Trophoblast cell (in vitro differentiated cells and primary cell): ENCODE results near the gene UVRAG.
A peak's percentile ranks its signal among the peaks of the same experiment; 100 is the strongest.

Experiments used
- DNase-seq, 2 donors: peaks; one replicate each; pipeline ENCODE4 v3.0.0-alpha.2; 2016
- H2AFZ ChIP-seq: 2 replicates; pipeline ENCODE4 v1.6.1; 2013; ENCODE audit warnings: low read length, moderate library complexity, mild to moderate bottlenecking; ENCODE audit not compliant: insufficient read depth, poor library complexity
- H2AK5ac ChIP-seq: 2 replicates; pipeline ENCODE4 v1.6.1; 2013; ENCODE audit warnings: mild to moderate bottlenecking, low read length
- H2BK120ac ChIP-seq: 2 replicates; pipeline ENCODE4 v1.6.1; 2013; ENCODE audit warnings: low read length, mild to moderate bottlenecking, moderate library complexity; ENCODE audit not compliant: insufficient read depth, poor library complexity
- H2BK12ac ChIP-seq: 2 replicates; pipeline ENCODE4 v1.6.1; 2013; ENCODE audit warnings: mild to moderate bottlenecking, low read length, moderate library complexity
- H2BK5ac ChIP-seq: 2 replicates; pipeline ENCODE4 v1.6.1; 2013; ENCODE audit warnings: low read length, low read depth, moderate library complexity, mild to moderate bottlenecking; ENCODE audit not compliant: poor library complexity
- H3K14ac ChIP-seq: 2 replicates; pipeline ENCODE4 v1.6.1; 2013; ENCODE audit warnings: mild to moderate bottlenecking, low read length
- H3K18ac ChIP-seq: 2 replicates; pipeline ENCODE4 v1.6.1; 2013; ENCODE audit warnings: mild to moderate bottlenecking, low read length
- H3K23ac ChIP-seq: 2 replicates; pipeline ENCODE4 v1.6.1; 2013; ENCODE audit warnings: low read length
- H3K27ac ChIP-seq: 2 replicates; pipeline ENCODE4 v1.5.1; 2013; ENCODE audit warnings: low read depth, mild to moderate bottlenecking, inconsistent platforms, low read length, moderate library complexity
- H3K27me3 ChIP-seq: 2 replicates; pipeline ENCODE4 v1.6.1; 2013; ENCODE audit warnings: inconsistent platforms, mild to moderate bottlenecking, low read length, moderate library complexity; ENCODE audit not compliant: insufficient read depth
- H3K36me3 ChIP-seq, 2 experiments: 1 replicate in 1 of 2; 2 replicates in 1 of 2; pipeline ENCODE4 v1.6.1; 2013; ENCODE audit warnings: low read length in 2 of 2, mild to moderate bottlenecking in 2 of 2, moderate library complexity in 1 of 2; ENCODE audit not compliant: insufficient read depth in 2 of 2, control insufficient read depth in 1 of 2
- H3K4ac ChIP-seq: 2 replicates; pipeline ENCODE4 v1.6.1; 2013; ENCODE audit warnings: low read depth, mild to moderate bottlenecking, low read length, moderate library complexity
- H3K4me1 ChIP-seq, 2 experiments: 1 replicate in 1 of 2; 2 replicates in 1 of 2; pipeline ENCODE4 v1.6.1; 2013; ENCODE audit warnings: low read length in 2 of 2, mild to moderate bottlenecking in 2 of 2, moderate library complexity in 1 of 2; ENCODE audit not compliant: insufficient read depth in 2 of 2, control insufficient read depth in 1 of 2
- H3K4me2 ChIP-seq: 2 replicates; pipeline ENCODE4 v1.6.1; 2013; ENCODE audit warnings: inconsistent platforms, mild to moderate bottlenecking, low read length, moderate library complexity
- H3K4me3 ChIP-seq: 2 replicates; pipeline ENCODE4 v1.5.1; 2013; ENCODE audit warnings: mild to moderate bottlenecking, low read depth, low read length, inconsistent platforms
- H3K79me1 ChIP-seq: one replicate; pipeline ENCODE4 v1.6.1; 2013; ENCODE audit warnings: low read length
- H3K79me2 ChIP-seq: 2 replicates; pipeline ENCODE4 v1.6.1; 2013; ENCODE audit warnings: low read length, mild to moderate bottlenecking; ENCODE audit not compliant: control insufficient read depth, insufficient read depth, poor library complexity
- H3K9ac ChIP-seq: 2 replicates; pipeline ENCODE4 v1.6.1; 2013; ENCODE audit warnings: mild to moderate bottlenecking, low read length
- H3K9me3 ChIP-seq: 2 replicates; pipeline ENCODE4 v1.6.1; 2013; ENCODE audit warnings: low read depth, mild to moderate bottlenecking, control low read depth, inconsistent platforms, low read length; ENCODE audit not compliant: insufficient read depth
- H4K12ac ChIP-seq: 2 replicates; pipeline ENCODE4 v1.6.1; 2013; ENCODE audit warnings: low read depth, mild to moderate bottlenecking, low read length, moderate library complexity
- H4K8ac ChIP-seq: 2 replicates; pipeline ENCODE4 v1.6.1; 2013; ENCODE audit warnings: low read depth, mild to moderate bottlenecking, low read length, moderate library complexity
- H4K91ac ChIP-seq: one replicate; pipeline ENCODE4 v1.6.1; 2013; ENCODE audit warnings: low read depth, mild to moderate bottlenecking, low read length, moderate library complexity
- WGBS: extraction: QIAGEN DNeasy Blood & Tissue Kit; methylation state at CpG from one replicate; pipeline ENCODE4 v1.1.7; 2013; ENCODE audit warnings: missing lambda C conversion rate; ENCODE audit not compliant: insufficient read length, insufficient coverage; ENCODE audit errors: extremely low coverage; 5-methylcytosine and 5-hydroxymethylcytosine counted together

The UVRAG gene

DNA sequence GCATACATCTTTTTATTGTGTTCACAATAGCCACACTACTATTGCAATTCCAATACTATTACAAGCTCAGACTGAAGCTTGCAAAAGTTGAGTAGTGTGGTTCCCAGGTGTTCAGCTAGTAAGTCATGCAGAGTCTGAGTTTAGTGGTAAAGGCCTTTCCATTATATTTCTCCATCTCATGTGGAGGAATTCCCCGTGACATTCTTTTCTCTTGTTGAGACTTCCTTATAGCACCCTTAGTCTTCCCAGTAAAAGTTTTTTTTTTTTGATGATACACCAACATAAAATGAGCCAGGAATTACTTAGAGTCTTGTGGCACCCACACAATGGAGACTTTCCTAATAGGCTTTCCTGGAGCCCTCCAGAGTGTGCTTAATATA is 110.8 kb downstream of the UVRAG start:
- Histone ChIP-seq H2AFZ (no peak overlapping the region), H2BK12ac (no peak overlapping the region), H3K27me3 (no peaks in the 10 kb centered on the region), H4K12ac (no peak overlapping the region), H2BK120ac (no peak overlapping the region), H3K79me2 (no peaks in the 10 kb centered on the region), H3K23ac (no peak overlapping the region), H4K91ac (no peak overlapping the region), H3K14ac (no peak overlapping the region), H3K4me3 (no peak overlapping the region), H3K9me3 (no peaks in the 10 kb centered on the region), H3K18ac (no peak overlapping the region), H2BK5ac (no peak overlapping the region), H3K9ac (no peak overlapping the region), H3K4ac (no peak overlapping the region), H3K36me3 (no peaks in the 10 kb centered on the region), H2AK5ac (no peak overlapping the region), H3K79me1 (no peaks in the 10 kb centered on the region), H3K27ac (no peak overlapping the region), H3K4me2 (no peak overlapping the region), H3K4me1 (peaks cover 0 to 2% of the 10 kb centered on the region in 2 experiments), H4K8ac (no peak overlapping the region)
- DNase-seq, result no peak
- no CpG with 5 or more reads among the region's 1 CpG for WGBS

GRCh38 chr11:75929706-75930105 is 114.7 kb downstream of the UVRAG start:
- Histone ChIP-seq H3K18ac (no peak overlapping the region), H3K4me1 (peaks cover 0 to 2% of the 10 kb centered on the region in 2 experiments), H3K79me1 (no peaks in the 10 kb centered on the region), H2AK5ac (no peak overlapping the region), H3K79me2 (no peaks in the 10 kb centered on the region), H2AFZ (no peak overlapping the region), H3K4me2 (no peak overlapping the region), H3K27ac (no peak overlapping the region), H3K27me3 (no peaks in the 10 kb centered on the region), H3K14ac (no peak overlapping the region), H4K91ac (no peak overlapping the region), H3K4me3 (no peak overlapping the region), H4K8ac (no peak overlapping the region), H2BK120ac (no peak overlapping the region), H3K9me3 (no peaks in the 10 kb centered on the region), H3K36me3 (no peaks in the 10 kb centered on the region), H2BK12ac (no peak overlapping the region), H3K23ac (no peak overlapping the region), H3K4ac (no peak overlapping the region), H2BK5ac (no peak overlapping the region), H3K9ac (no peak overlapping the region), H4K12ac (no peak overlapping the region)
- peak; percentile 66 to 90 for DNase-seq
- WGBS, result no CpG with 5 or more reads among the region's 4 CpGs

- Histone ChIP-seq H2BK12ac (no peak overlapping the region), H2AK5ac (no peak overlapping the region), H3K4ac (no peak overlapping the region), H4K91ac (no peak overlapping the region), H3K27ac (no peak overlapping the region), H2AFZ (no peak overlapping the region), H3K9me3 (no peaks in the 10 kb centered on the region), H4K8ac (no peak overlapping the region), H3K18ac (no peak overlapping the region), H3K9ac (no peak overlapping the region), H3K27me3 (no peaks in the 10 kb centered on the region), H3K23ac (no peak overlapping the region), H4K12ac (no peak overlapping the region), H3K4me3 (no peak overlapping the region), H3K4me2 (no peak overlapping the region), H2BK120ac (no peak overlapping the region), H3K79me1 (no peaks in the 10 kb centered on the region), H3K4me1 (peaks cover 0 to 2% of the 10 kb centered on the region in 2 experiments), H3K79me2 (no peaks in the 10 kb centered on the region), H3K14ac (no peak overlapping the region), H2BK5ac (no peak overlapping the region), H3K36me3 (no peaks in the 10 kb centered on the region)
- WGBS, result no CpG with 5 or more reads among the region's 5 CpGs
- no peak for DNase-seq
These were observed 115.5 kb downstream of the UVRAG start for GRCh38 chr11:75930534-75930933.

DNA sequence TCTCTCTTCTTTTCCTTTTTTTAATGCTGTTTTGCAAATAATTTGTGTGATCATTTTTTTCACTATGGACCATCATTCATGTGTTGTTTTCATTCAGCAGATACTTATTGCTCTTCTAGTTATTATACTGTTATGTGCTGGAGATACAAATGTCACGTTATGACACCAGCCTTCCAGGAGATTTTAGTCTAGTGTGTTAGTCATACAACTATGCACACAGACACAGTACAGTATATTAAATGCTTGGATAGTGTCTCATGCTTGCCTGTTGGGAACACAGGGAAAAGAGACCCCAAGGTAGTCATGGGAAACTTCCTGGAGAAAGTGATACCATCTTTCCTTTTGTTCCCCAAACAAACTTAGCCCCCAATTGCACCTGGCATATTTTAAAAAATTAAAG is 116.1 kb downstream of the UVRAG start:
- Histone ChIP-seq H4K8ac (no peak overlapping the region), H2BK120ac (no peak overlapping the region), H4K91ac (no peak overlapping the region), H3K27me3 (no peaks in the 10 kb centered on the region), H3K9ac (no peak overlapping the region), H3K18ac (no peak overlapping the region), H2AK5ac (no peak overlapping the region), H3K36me3 (no peaks in the 10 kb centered on the region), H3K79me1 (no peaks in the 10 kb centered on the region), H2AFZ (no peak overlapping the region), H3K4me2 (no peak overlapping the region), H2BK12ac (no peak overlapping the region), H3K79me2 (no peaks in the 10 kb centered on the region), H3K4ac (no peak overlapping the region), H3K9me3 (no peaks in the 10 kb centered on the region), H3K14ac (no peak overlapping the region), H3K23ac (no peak overlapping the region), H3K4me1 (peaks cover 0 to 2% of the 10 kb centered on the region in 2 experiments), H2BK5ac (no peak overlapping the region), H4K12ac (no peak overlapping the region), H3K4me3 (no peak overlapping the region), H3K27ac (no peak overlapping the region)
- DNase-seq, result peak in 1 of 2 donors; percentile 24
- WGBS, result no CpG with 5 or more reads among the region's 1 CpG
